HUES48 (cell line): Measurements from ENCODE around the gene CMSS1.
"Not testable (repeated sequence)": the region's sequence is repeated elsewhere in the genome, so short reads cannot be mapped to it uniquely, and the experiment has no call there.

Source experiments
- H3K27ac ChIP-seq: one replicate; pipeline ENCODE4 v1.7.0; 2013; ENCODE audit warnings: low read depth, low read length, inconsistent platforms
- H3K27me3 ChIP-seq: 2 replicates; pipeline ENCODE4 v1.6.1; 2013; ENCODE audit warnings: mild to moderate bottlenecking, low read length; ENCODE audit not compliant: control insufficient read depth, insufficient read depth
- H3K36me3 ChIP-seq: 2 replicates; pipeline ENCODE4 v1.6.1; 2013; ENCODE audit warnings: low read length; ENCODE audit not compliant: control insufficient read depth, insufficient read depth
- H3K4me1 ChIP-seq: 2 replicates; pipeline ENCODE4 v1.6.1; 2013; ENCODE audit warnings: mild to moderate bottlenecking, low read length; ENCODE audit not compliant: control insufficient read depth, insufficient read depth
- H3K4me3 ChIP-seq: 2 replicates; pipeline ENCODE4 v1.5.1; 2013; ENCODE audit warnings: mild to moderate bottlenecking, low read depth, low read length
- H3K9ac ChIP-seq: 2 replicates; pipeline ENCODE4 v1.6.1; 2013; ENCODE audit warnings: mild to moderate bottlenecking, low read depth, low read length, moderate library complexity
- H3K9me3 ChIP-seq: 2 replicates; pipeline ENCODE4 v1.6.1; 2013; ENCODE audit warnings: low read length; ENCODE audit not compliant: control insufficient read depth, insufficient read depth

CMSS1 gene

DNA sequence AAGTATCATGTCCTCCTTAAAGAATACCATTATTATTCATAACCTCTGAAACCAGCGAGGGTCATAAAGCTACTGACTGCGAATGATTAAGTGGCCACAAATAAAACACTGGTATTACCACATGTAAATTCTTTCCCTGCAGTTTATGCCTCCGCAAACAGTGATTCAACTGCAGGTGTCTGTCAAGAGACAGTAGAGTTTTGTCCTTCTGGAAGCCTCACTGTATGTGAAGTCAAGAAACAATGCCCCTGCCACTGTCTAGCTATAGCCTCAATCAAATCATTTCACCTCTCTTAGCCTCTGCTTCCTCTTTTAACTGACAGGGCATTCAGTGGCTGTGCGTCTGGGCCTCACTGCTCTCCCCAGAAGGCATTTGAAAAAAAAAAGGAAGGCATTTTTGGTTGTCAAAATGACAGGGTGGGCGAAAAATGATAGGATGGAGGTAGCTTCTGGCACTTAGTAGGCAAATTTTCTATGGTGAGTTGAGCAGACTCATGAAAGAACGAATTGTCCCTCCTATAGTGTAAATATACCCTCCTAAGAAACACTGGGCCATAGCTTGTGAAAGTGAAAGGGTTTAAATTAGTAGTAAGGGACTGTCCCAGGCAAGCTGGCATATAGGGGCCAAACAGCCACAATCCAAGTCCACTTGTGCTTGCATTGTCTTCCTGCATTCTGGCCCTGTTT is 229.9 kb downstream of the CMSS1 start:
- Histone ChIP-seq H3K27me3 (no peaks in the 10 kb centered on the region), H3K4me1 (peaks cover 30% of the 10 kb centered on the region), H3K4me3 (no peak overlapping the region), H3K9me3 (no peaks in the 10 kb centered on the region), H3K36me3 (no peaks in the 10 kb centered on the region), H3K27ac (peak overlapping the region; percentile 22), H3K9ac (no peak overlapping the region)

DNA sequence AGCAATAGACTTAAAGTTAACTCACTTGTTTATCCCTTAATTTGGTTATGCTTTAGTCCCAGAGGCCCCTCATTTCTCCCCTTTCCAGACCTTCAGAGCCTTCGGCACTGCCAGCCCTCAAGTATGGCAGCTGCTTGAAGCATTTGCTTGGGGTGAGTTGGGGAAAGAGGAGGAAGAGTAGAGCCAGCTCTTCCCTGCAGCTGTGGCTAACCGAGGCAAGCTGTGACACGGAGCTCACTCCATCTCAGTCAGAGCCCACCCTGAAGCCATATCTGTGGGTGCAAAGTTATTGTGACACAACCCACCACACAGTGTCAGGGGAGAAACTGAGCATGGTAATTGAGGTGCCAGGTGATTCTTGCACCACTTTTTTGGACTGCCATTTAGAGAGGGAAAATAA is 230.6 kb downstream of the CMSS1 start:
- Histone ChIP-seq H3K9ac (no peak overlapping the region), H3K4me3 (no peak overlapping the region), H3K36me3 (no peaks in the 10 kb centered on the region), H3K9me3 (no peaks in the 10 kb centered on the region), H3K27me3 (no peaks in the 10 kb centered on the region), H3K27ac (peak overlapping the region; percentile 22), H3K4me1 (peaks cover 26% of the 10 kb centered on the region)

DNA sequence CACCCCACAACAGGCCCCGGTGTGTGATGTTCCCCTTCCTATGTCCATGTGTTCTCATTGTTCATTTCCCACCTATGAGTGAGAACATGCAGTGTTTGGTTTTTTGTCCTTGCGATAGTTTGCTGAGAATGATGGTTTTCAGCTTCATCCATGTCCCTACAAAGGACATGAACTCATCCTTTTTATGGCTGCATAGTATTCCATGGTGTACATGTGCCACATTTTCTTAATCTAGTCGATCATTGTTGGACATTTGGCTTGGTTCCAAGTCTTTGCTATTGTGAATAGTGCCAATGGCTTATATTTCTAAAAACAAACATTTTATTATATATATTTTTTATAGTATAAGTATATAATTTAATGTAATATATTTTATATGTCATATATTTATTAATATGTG is 233.9 kb downstream of the CMSS1 start:
- not testable (repeated sequence) for H3K9ac ChIP-seq, H3K4me3 ChIP-seq, H3K27me3 ChIP-seq, H3K36me3 ChIP-seq, H3K27ac ChIP-seq, H3K9me3 ChIP-seq
- H3K4me1 ChIP-seq, result peaks cover 24% of the 10 kb centered on the region

DNA sequence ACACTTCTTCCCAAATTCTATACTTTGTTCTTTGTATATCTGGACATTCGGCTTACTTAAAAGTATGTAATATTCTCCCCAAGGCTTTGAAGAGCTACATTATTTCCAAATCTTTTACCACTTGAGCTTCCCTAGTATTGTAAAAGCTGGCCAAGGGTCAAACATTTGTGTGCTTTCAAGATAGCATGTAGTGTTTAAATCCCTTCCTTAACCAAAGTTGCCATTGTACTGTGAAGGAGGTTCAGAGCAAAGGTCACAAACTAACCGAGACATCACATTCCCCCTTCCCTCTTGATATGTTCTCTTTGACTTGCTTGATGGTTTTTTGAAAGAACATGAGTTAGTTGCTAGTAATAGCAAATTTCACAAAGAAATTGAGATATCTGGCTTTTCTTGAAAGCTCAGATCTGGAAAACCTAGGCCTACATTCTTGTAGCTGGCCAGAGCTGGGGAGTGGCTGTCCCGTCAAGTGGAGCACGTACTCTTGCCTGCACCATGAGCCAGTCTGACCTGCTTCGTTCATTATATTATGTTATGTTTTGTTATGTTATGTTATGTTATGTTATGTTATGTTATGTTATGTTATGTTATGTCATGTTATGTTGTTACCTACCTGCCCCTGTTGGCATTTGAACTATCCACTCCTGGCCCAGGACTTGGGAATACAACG is 236.4 kb downstream of the CMSS1 start:
- peaks cover 10% of the 10 kb centered on the region for H3K4me1 ChIP-seq
- no peaks in the 10 kb centered on the region for H3K9me3 ChIP-seq
- peak overlapping the region; percentile 21 for H3K27ac ChIP-seq
- no peaks in the 10 kb centered on the region for H3K27me3 ChIP-seq
- no peaks in the 10 kb centered on the region; the same call in 1 of the 2 replicates for H3K36me3 ChIP-seq
- no peak overlapping the region for H3K9ac ChIP-seq
- H3K4me3 ChIP-seq, result no peak overlapping the region

DNA sequence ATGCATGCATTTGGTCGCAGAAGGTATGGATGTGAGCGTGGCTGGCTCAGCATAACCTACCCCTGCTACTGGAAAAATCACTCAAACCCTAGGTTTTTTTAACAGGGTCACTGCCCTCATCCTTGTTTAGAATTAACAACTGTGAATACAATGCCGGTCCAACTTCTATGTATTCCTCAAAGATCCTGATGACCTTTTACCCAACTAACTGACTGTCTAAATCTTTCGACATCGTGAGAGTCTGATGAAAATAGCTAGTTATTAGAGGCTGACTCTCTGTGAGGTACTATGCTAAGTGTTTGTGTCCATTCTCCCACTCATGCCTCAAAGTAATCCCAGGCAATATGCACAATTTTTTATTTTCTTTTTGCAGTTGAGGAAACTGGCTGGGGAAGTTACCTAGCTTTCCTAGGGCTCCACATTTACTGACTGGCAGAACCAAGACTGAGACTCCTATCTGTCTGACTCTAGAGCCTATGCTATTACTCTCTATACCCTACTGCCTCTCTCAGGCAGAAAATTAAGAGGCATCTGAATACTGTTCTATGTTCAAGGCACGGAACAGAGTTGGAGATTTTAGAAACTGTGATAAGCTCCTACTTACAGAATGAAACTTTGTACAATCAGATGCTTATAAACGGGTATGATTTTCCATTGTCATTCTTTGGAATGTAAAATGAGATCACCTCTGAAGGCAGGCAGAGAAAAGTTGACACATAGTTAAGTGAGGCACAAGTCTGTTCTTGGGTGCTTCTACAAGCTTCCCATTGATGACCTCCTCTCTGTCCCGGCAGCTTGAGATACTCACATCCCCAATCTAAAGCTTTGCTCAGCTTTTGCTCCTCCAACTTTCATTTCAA is 240.3 kb downstream of the CMSS1 start:
- H3K27me3 ChIP-seq, result no peaks in the 10 kb centered on the region
- H3K4me3 ChIP-seq, result no peak overlapping the region
- no peak overlapping the region for H3K9ac ChIP-seq
- H3K9me3 ChIP-seq, result no peaks in the 10 kb centered on the region
- H3K4me1 ChIP-seq, result peaks cover 10% of the 10 kb centered on the region
- H3K36me3 ChIP-seq, result no peaks in the 10 kb centered on the region; the same call in 1 of the 2 replicates
- H3K27ac ChIP-seq, result no peak overlapping the region

DNA sequence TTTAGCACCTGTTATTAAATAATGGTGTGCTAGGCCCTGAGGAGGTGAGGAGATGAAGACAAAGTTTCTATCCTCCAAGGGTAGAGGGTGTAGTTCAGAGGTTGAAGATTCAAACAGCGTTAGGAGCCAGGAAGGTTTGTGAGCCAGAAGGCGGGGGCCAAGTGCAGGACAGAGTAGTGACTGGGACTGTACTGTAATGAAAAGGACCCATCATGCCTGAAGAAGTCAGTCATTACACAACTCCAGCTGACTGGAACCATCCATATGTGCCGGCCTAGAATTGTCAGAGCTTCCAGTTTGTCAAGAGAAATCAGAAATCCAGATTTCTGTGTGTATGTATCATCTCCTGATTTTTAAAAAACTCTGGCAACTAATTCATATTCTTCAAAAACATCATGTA is 241.8 kb downstream of the CMSS1 start:
- Histone ChIP-seq H3K4me3 (no peak overlapping the region), H3K4me1 (no peaks in the 10 kb centered on the region), H3K9me3 (no peaks in the 10 kb centered on the region), H3K27me3 (no peaks in the 10 kb centered on the region), H3K9ac (no peak overlapping the region), H3K27ac (no peak overlapping the region), H3K36me3 (no peaks in the 10 kb centered on the region; the same call in 1 of the 2 replicates)

DNA sequence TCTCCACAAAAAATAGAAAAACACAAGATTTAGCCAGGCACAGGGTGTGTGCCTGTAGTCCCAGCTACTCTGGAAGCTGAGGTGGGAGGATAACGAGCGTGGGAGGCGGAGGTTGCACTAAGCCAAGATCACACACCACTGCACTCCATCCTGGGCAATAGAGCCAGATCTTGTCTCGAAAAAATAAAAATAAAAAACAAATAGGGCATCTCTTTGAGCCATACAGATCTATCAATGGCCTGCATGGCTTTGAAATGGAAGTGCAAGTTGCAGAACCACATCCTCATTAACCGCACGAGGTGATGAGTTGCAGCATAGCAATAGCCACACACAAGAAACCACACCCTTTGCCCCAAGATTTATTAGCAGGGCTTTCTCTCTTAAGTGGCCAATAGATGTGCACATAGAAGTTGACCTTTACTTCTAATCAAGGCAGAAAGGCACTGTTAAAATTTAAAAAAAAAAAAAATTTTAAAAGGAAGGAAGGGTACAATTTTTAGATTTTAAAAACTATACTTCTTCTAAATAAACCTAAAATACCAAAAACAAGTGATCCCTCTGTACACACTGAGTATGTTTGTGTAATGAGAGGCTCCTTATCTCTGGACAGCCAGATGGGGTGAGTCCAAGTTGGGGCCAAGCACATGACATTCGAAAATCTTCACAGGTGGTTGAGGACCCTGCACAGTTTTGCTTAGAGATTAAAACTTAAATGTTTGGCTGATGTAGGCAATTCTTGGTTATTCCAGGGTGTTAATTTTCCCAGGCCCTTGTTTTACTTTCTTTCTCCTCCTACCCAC is 243.2 kb downstream of the CMSS1 start:
- H3K4me1 ChIP-seq, result no peaks in the 10 kb centered on the region; the same call in 1 of the 2 replicates
- H3K36me3 ChIP-seq, result no peaks in the 10 kb centered on the region
- no peaks in the 10 kb centered on the region for H3K27me3 ChIP-seq
- H3K27ac ChIP-seq, result no peak overlapping the region
- H3K9me3 ChIP-seq, result no peaks in the 10 kb centered on the region
- no peak overlapping the region for H3K9ac ChIP-seq
- no peak overlapping the region for H3K4me3 ChIP-seq

DNA sequence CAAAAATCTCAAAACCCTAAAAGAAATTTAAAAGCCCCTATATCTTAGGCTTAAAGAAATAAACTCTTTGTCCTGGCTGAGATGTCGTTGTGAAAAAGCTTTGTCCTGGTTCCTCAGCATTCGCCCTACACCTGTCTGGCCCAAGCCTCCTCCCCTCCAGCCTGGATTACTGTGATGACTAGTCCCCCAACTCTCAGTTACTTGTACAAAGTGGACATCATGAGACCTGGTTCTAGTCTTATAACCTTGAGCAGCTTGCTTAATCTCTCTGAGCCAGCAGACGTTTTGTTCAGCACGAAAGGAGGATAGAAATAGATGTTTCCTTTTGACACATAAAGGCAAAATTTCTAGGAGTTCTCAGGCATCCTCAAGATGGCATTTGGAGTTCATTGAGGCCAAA is 245.0 kb downstream of the CMSS1 start:
- Histone ChIP-seq H3K9ac (no peak overlapping the region), H3K4me1 (no peaks in the 10 kb centered on the region; the same call in 1 of the 2 replicates), H3K27ac (no peak overlapping the region), H3K9me3 (no peaks in the 10 kb centered on the region), H3K36me3 (no peaks in the 10 kb centered on the region), H3K27me3 (no peaks in the 10 kb centered on the region), H3K4me3 (no peak overlapping the region)

DNA sequence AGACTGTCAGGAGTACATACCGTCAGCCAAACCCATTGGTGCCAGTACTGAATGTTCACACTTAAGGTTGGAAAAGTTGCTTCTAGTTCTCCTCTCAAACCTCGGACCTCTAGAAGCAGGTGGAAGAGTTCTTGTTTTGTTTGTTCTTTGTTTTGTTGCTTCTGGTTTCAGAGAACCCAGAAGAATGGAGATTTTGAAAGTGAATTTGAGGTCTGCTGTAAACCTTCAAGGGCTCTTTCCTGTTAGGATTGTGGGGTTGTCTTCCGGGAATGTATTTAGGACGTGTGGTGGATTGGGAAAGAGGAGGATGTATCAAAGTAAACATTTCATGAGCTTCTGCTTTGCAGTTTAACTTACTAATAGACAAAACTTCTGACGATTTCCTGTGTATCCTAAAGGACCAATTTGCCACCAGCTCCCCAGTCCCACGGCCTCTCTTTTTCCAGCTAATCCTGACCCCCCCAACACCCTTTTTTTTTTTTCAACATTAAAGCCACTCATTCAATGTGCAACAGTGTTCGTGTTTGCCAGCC is 246.3 kb downstream of the CMSS1 start:
- H3K36me3 ChIP-seq, result no peaks in the 10 kb centered on the region
- H3K9me3 ChIP-seq, result no peaks in the 10 kb centered on the region
- H3K27me3 ChIP-seq, result no peaks in the 10 kb centered on the region
- H3K4me3 ChIP-seq, result no peak overlapping the region
- no peaks in the 10 kb centered on the region; the same call in 1 of the 2 replicates for H3K4me1 ChIP-seq
- no peak overlapping the region for H3K9ac ChIP-seq
- H3K27ac ChIP-seq, result no peak overlapping the region

DNA sequence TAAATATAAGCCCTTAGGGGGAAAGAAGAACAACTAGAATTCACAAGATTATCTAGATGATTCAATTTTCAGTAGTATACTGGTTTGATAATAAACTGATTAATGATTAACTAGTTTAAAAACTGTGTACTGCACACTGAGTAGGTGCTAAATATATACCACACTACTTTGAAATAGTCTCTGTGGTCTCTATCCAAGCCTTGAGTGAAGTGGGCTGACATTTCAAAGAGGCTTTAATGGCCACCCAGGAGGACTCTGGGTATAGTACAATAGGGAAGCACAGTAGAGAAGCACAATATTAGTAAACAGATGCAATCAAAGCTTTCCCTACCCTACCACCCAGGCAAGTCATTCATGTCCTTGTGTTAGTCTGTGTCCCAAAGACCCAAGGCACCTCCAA is 249.9 kb downstream of the CMSS1 start:
- H3K9me3 ChIP-seq, result no peaks in the 10 kb centered on the region
- H3K4me1 ChIP-seq, result peaks cover 3% of the 10 kb centered on the region; the same call in 1 of the 2 replicates
- H3K9ac ChIP-seq, result no peak overlapping the region
- H3K4me3 ChIP-seq, result no peak overlapping the region
- no peak overlapping the region for H3K27ac ChIP-seq
- no peaks in the 10 kb centered on the region for H3K27me3 ChIP-seq
- H3K36me3 ChIP-seq, result no peaks in the 10 kb centered on the region
